SU-DHL-6 (cell line): ENCODE measurements around the gene PDGFD.

ENCODE experiments used
- CTCF ChIP-seq: fragments of 200-600 bp; sonication (generic); IDR thresholded peaks from one replicate; pipeline ENCODE4 v1.5.1; 2017; ENCODE audit warnings: antibody characterized with exemption, mild to moderate bottlenecking, low read length, moderate library complexity; ENCODE audit not compliant: insufficient read depth, poor library complexity, severe bottlenecking
- EZH2phosphoT487 ChIP-seq: fragments of 200-600 bp; sonication (generic), shearing (Covaris generic); conservative IDR thresholded peaks from 2 replicates; pipeline ENCODE4 v1.6.1; 2018; ENCODE audit warnings: mild to moderate bottlenecking, antibody characterized with exemption, low read length, moderate library complexity, mixed read lengths

GRCh38 chr11:104104201-104104600, 59.7 kb downstream of the PDGFD start:
- no peak for TF ChIP-seq CTCF
- TF ChIP-seq EZH2phosphoT487 = no peak
